ENCODE results near the gene UXS1. TPM values are rescaled to one million over a fixed set of nuclear protein-coding genes. Genes with fewer than 3 reads are reported as not detected.

Gene UXS1
- total and polyA plus RNA-seq, 2 donors (not counting 1 experiment from before 2014, with no cell fraction given), result 20.3 to 44.8 TPM

DNA sequence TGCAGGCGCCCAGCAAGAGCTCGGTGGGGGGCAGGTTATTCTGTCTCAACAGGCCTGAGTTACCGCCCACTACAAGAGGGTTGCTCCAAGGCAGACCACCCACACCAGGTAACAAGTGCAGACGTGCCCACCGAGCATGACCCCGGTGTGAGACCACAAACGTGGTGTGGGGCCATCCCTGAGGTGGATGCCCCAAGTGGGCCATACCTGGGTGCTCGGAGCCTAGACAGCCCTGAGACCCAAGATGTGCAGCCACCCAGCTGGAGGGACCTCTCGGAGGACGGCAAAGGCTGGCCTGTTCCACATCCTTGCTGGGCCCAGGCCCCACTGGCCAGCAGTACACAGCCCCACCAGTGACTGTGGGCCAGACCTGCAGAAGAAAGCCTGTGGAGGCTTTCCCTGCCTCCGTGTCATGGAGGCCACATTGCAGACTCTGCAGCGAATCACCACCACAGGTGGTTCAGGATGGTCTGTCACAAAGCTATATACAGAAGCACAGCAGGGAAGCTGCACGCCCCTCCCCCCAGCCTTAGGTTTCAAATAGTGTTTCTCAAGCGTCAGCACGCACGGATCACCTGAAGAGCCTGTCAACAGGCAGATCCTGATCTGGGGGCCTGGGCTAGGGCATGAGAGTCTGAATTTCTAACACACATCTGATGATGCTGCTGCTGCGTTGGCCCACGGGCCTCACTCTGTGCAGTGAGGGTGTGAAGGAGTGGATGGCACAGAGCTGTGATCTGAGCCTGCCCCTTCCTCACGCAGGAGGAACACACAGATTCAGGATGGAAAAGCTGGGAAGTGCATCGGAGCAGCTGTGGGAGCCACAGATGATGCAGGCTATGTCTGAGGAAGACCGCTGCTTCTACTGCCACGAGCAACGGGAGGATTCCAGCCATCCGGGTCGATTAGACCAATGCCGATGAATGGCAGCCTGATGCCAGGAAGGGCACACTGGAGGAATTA lies 96.8 kb downstream of the UXS1 start:
- Mint-ChIP-seq H3K4me1 (peaks cover 25% of the 10 kb centered on the region), H3K27me3 (no peaks in the 10 kb centered on the region), H3K27ac (no peak overlapping the region), H3K9me3 (ENCODE audit: insufficient read depth) (no peaks in the 10 kb centered on the region), H3K4me3 (no peak overlapping the region)
- Histone ChIP-seq H3K4me3 (ENCODE audit: control extremely low read depth in 1 of 5, extremely low read depth in 1 of 5, insufficient read depth in 1 of 5, low read depth in 2 of 5, low read length in 4 of 5) (no peak overlapping the region), H3K27ac (ENCODE audit: low read length in 2 of 2) (peak overlapping the region in 1 of 2 donors; percentile 59), H3K27me3 (replicated peaks in 1 of 4; ENCODE audit: control extremely low read depth in 1 of 4, control insufficient read depth in 3 of 4, insufficient read depth in 4 of 4, low read length in 3 of 4) (no peaks in the 10 kb centered on the region), H3K4me2 (replicated peaks; ENCODE audit: low read depth, low read length, poor library complexity, severe bottlenecking) (peak overlapping the region; percentile 76), H2AFZ (ENCODE audit: insufficient read depth, low read depth, low read length, poor library complexity, severe bottlenecking) (no peak overlapping the region), H3K79me2 (ENCODE audit: control insufficient read depth, insufficient read depth, low read length) (no peaks in the 10 kb centered on the region), H3K36me3 (replicated peaks in 1 of 2; ENCODE audit: control extremely low read depth in 1 of 2, control insufficient read depth in 1 of 2, extremely low read depth in 1 of 2, insufficient read depth in 2 of 2, low read length in 1 of 2) (peaks cover 16 to 41% of the 10 kb centered on the region in 2 experiments), H4K20me1 (ENCODE audit: control insufficient read depth, insufficient read depth, low read length, poor library complexity, severe bottlenecking) (no peaks in the 10 kb centered on the region), H3K4me1 (ENCODE audit: control insufficient read depth in 2 of 2, insufficient read depth in 2 of 2, low read length in 2 of 2) (peaks cover 30 to 32% of the 10 kb centered on the region in 2 donors), H3K9ac (ENCODE audit: low read length) (no peak overlapping the region), H3K9me3 (ENCODE audit: control extremely low read depth in 1 of 3, control insufficient read depth in 2 of 3, insufficient read depth in 1 of 3, low read length in 2 of 3) (peaks cover 0 to 7% (median 0%) of the 10 kb centered on the region in 3 donors)
- CTCF ChIA-PET, result interaction anchor here (0.9 to 2.3 kb wide), 4 partner anchors 11 to 522 kb away, joined by 3 to 5 read pairs (median 3); no protein-coding TSS in a partner anchor
- ATAC-seq (ENCODE audit: low read depth), result no peak
- 91% methylated on average over 26 of the region's 26 CpGs for WGBS (ENCODE audit: insufficient coverage)
- POLR2A ChIA-PET, result no interaction called here
- intact Hi-C loops (cut with micrococcal nuclease), result loop anchor here (5.0 kb wide), 1 partner anchor 520 kb away; no protein-coding TSS in a partner anchor
- TF ChIP-seq, protein P1, sequence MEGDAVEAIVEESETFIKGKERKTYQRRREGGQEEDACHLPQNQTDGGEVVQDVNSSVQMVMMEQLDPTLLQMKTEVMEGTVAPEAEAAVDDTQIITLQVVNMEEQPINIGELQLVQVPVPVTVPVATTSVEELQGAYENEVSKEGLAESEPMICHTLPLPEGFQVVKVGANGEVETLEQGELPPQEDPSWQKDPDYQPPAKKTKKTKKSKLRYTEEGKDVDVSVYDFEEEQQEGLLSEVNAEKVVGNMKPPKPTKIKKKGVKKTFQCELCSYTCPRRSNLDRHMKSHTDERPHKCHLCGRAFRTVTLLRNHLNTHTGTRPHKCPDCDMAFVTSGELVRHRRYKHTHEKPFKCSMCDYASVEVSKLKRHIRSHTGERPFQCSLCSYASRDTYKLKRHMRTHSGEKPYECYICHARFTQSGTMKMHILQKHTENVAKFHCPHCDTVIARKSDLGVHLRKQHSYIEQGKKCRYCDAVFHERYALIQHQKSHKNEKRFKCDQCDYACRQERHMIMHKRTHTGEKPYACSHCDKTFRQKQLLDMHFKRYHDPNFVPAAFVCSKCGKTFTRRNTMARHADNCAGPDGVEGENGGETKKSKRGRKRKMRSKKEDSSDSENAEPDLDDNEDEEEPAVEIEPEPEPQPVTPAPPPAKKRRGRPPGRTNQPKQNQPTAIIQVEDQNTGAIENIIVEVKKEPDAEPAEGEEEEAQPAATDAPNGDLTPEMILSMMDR (IDR thresholded peaks at IDR 0.05), result no peak
- TF ChIP-seq EZH2 (IDR thresholded peaks at IDR 0.05; ENCODE audit: borderline replicate concordance, insufficient read depth, low read depth, low read length, poor library complexity, severe bottlenecking), result no peak
- DNase-seq, result no peak
